ENCODE data around the gene POC5.
"Not testable (repeated sequence)": the region's sequence is repeated elsewhere in the genome, so short reads cannot be mapped to it uniquely, and the experiment has no call there.

Gene POC5

GRCh38 chr5:75701856-75702255, 15.4 kb downstream of the POC5 start:
- DNase-seq, result no peak

DNA sequence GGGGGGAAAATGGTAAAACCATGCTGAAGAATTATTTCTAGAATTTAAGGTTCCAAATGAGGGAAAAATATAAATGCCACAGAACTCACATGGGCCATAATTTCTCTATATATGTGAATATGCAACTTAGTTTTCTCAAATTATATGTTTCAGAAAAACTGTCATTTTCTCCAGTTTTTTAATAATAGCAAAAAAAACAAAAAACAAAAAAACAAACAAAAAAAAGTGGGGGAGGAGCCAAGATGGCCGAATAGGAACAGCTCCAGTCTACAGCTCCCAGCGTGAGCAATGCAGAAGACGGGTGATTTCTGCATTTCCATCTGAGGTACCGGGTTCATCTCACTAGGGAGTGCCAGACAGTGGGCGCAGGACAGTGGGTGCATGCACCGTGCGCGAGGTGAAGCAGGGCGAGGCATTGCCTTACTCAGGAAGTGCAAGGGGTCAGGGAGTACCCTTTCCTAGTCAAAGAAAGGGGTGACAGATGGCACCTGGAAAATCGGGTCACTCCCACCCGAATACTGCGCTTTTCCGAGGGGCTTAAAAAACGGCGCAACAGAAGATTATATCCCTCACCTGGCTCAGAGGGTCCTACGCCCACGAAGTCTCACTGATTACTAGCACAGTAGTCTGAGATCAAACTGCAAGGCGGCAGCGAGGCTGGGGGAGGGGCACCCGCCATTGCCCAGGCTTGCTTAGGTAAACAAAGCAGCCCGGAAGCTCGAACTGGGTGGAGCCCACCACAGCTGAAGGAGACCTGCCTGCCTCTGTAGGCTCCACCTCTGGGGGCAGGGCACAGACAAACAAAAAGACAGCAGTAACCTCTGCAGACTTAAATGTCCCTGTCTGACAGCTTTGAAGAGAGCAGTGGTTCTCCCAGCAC, 21.5 kb downstream of the POC5 start:
- DNase-seq, result not testable (repeated sequence)

GRCh38 chr5:75694781-75695180, 22.5 kb downstream of the POC5 start:
- DNase-seq, result no peak

GRCh38 chr5:75690669-75691068, 26.6 kb downstream of the POC5 start:
- no peak for DNase-seq

- no peak for DNase-seq
Measured at GRCh38 chr5:75686480-75686879, 30.8 kb downstream of the POC5 start.

- DNase-seq, result no peak
Measured at GRCh38 chr5:75685141-75685540, 32.1 kb downstream of the POC5 start.

- DNase-seq, result no peak
Measured at GRCh38 chr5:75681125-75681830, 36.0 kb downstream of the POC5 start.

- DNase-seq, result no peak
Measured at GRCh38 chr5:75678155-75678554, 39.1 kb downstream of the POC5 start.

GRCh38 chr5:75677607-75678006, 39.6 kb downstream of the POC5 start:
- no peak for DNase-seq

DNA sequence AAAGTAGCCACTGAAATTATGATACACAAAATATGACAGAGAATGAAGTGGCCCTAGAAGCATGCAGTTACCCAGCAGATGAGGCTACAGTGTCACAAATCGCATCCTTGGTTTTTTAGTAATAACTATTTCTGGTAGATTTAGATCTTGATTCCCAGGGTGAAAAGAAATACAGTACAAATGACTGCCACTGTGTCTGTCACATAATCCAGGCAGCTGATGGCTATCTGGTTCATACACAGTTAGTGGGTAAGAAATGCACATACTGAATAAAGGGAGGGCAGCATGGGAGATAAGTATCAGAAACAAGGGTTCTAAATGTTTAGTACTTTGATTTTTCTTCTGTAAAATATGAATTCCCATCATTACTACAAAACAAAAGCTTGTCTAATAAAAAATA, 41.5 kb downstream of the POC5 start:
- no peak for DNase-seq

DNA sequence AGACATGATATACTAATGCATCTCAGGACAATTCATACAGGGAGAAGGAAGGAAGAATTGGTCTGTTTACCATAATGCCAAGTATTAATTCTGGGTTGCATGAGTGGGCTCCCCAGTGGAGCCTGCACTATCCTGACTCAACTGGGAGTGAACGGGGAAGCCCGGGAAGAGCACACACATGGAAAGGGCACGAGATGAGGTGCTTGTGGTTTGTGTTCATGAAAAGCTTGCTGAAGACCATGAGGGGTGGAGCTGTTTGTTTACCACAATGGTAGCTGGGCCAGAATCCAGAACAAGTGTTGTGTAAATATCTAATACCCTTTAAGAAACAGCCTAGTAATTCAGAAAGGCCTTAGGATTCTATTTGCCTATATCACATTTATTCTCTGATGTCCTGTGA, 44.6 kb downstream of the POC5 start:
- DNase-seq, result no peak

- DNase-seq, result no peak
Measured at GRCh38 chr5:75671506-75671905, 45.7 kb downstream of the POC5 start.

DNA sequence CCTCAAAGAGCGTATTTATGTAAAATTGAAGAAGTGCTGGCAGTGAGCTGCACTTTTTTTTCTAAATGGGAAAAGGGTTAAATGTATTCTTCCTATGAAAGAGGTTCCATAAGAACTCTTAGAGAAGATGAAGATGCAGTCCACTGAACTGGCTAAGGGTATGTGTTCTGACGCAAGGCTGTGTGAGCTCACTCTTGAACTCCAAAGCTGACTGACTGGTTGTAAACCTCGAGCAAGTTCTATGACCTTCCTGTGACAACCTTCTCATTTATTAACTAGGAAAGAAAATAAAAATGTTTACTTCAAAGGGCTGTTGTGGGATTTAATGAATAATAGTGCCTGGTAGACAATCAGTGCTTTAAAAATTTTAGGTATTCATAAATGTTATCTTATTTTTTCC, 46.7 kb downstream of the POC5 start:
- DNase-seq, result no peak

- DNase-seq, result peak; percentile 34
Measured at GRCh38 chr5:75668977-75669689, 48.1 kb downstream of the POC5 start.

GRCh38 chr5:75668445-75668844, 48.8 kb downstream of the POC5 start:
- DNase-seq, result no peak

DNA sequence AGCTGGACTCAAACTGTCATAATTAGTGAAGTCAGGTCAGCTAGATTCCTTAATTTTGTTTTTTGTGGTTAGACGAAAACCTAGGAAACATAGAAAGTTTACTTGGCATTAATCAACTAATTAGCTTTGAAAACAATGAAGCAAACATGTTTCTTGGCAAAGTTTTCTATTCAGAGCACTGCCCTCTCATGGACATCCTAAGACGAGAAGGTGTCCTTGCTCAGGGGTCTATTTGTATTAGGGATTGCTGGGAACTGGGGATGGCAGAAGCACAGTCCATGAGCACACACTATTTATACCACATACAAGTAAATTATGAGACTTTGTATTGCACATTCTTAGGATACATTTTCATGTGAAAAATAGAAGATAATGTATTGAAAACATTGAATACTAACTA, 49.7 kb downstream of the POC5 start:
- no peak for DNase-seq

GRCh38 chr5:75666801-75667200, 50.4 kb downstream of the POC5 start:
- no peak for DNase-seq

DNA sequence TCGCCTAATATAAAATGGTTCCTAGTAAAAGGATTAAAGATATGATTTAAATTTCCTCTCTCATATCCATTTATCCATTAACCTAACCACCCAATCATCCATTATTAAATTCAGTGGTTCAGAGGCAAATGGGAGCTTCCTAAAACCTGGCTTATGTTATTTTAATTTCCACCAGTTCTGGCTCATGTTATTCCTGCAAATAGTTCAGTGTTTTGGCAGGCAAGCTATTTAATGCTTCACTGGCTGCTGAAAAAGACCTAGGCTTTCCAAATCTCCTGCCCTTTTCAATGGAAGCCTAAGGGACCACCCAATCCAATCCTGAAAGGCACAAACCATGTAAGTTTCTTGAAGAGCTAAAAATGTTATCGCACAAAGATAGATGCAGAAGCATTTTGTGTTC, 52.3 kb downstream of the POC5 start:
- no peak for DNase-seq

- DNase-seq, result no peak
Measured at GRCh38 chr5:75663579-75664284, 53.5 kb downstream of the POC5 start.

- DNase-seq, result no peak
Measured at GRCh38 chr5:75662061-75662460, 55.2 kb downstream of the POC5 start.

DNA sequence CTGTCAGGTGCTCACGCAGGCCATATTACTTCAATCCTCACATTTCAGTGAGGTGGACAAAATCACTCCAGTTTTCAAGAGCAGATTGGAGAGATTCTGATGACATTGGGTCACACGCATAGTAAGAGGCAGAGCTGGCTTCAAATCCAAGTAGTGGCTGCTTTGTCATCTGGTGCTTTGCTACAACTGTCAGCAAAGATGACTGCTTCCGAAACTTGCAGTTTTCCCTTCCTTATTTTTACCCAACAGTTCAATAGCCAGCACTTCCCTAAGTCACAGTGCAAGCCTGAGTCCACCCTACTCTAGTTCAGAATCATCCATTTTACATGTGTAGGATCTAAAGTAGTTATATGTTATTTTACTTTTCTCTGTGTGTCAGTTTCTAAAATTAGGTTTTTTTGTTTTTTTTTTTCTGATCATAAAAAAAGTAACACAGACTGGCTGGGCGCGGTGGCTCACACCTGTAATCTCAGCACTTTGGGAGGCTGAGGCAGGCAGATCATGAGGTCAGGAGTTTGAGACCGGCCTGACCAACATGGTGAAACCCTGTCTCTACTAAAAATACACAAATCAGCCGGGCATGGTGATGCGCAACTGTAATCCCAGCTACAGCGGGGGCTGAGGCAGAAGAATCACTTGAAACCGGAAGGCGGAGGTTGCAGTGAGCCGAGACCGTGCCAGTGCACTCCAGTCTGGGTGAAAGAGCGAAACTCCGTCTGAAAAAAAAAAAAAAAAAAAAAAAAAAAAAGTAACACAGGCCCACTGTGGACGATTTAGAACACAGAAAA, 56.4 kb downstream of the POC5 start:
- no peak for DNase-seq

GRCh38 chr5:75659791-75660450, 57.3 kb downstream of the POC5 start:
- DNase-seq, result no peak

All from GF-D8 (cell line).